GM13977 (cell line): ENCODE results near the gene GIT2.
A peak's percentile ranks its signal among the peaks of the same experiment; 100 is the strongest.

ENCODE experiments used
- DNase-seq: peaks from one replicate; pipeline ENCODE4 v3.0.0; 2012; ENCODE audit warnings: low spot score
- CTCF ChIP-seq: IDR thresholded peaks from 2 replicates; pipeline ENCODE4 v1.5.1; 2012; ENCODE audit warnings: mild to moderate bottlenecking, control low read depth; ENCODE audit not compliant: insufficient read depth; ENCODE audit errors: extremely low read depth, missing control alignments
- in situ Hi-C: fragments of 300-500 bp; cut with MboI; formaldehyde crosslinking; loops from one replicate; pipeline ENCODE4 v1.12.0; 2022; ENCODE audit warnings: low sequenced_read_pairs, low pct_unique_long_range_greater_than_20kb, mixed read lengths, inconsistent platforms; ENCODE audit not compliant: unreplicated experiment

GIT2 gene

DNA sequence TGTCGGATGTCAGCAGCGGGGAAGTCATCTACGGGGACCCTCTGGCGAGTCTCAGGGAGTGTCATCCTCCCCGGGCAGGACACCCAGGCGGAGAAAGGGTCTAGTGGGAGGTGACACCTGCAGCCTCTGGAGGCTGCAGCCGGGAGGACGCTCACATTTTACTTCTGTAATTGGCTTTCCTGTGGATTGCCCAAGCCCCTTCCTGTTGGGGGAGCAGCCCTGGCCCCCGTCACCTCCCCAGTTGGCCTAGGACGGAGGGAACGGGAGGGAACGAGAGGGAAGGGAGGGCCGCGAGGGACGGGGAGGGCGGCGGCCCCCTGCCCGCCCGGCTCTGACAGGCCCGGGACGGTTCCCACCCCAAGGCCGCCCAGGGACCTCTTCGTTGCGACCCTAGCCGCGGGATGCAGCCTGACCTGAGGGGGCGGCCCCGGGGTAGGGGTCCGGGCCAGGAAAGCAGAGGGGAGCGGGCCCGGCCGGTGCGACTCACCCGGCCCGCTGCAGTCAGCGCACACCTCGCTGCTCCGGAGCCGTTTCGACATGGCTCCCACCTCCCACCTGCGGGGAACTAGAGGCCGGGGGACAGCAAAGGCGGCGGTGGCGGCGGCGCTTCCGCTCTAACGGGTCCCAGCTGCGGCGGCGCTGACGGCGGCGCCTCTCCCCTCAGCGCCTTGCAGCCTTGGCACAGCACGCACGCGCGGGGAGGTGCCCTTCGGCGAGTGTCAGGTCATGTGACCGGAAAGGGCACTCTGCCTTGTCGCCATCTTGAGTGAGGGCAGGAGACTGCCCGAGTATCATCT lies at the start of gene GIT2:
Gene GIT2, minus strand, starts transcription at position 683 of the 797 bp plus-strand sequence. Its CDS starts 144 bp downstream, at position 539.
- peak; percentile 95 for DNase-seq
- no peak for TF ChIP-seq CTCF
- in situ Hi-C loops = no loop called here

GRCh38 chr12:110042264-110042663 lies 46.1 kb upstream of the GIT2 start:
- DNase-seq = no peak
- in situ Hi-C loops = no loop called here
- no peak for TF ChIP-seq CTCF

DNA sequence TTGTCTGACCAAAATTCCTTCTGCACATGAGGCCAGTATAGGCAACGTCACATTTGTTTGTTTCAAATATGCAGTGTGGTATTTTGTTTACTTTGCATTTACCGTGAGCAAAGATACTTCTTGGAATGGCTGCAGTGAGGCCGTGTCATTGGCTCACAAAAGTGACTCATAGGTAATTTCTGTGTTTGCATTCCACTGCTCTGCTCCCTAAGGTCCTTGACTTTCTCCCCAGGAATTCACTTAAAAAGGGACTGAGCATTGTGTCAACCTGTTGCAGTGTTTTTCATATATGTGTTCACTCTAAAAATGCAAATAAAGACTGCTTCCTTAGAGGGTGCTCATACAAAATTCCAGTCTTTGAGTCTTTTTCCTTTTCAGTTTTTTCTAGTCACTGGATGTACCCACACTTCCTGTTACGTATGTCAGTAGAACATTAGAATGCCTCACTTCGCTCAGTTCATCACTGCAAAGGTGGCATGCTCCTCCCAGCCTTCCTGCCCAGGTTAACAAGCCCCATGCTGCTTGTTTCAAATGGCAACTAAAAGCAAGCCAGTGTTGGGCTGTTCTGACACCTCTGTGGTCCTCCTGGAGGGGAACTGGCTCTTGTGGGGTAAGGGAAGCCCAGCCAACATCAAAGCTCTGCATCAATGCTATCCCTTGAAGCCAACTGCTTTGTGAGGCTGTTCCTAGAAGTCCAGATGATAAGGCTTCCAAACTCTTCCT lies 43.1 kb upstream of the GIT2 start:
- in situ Hi-C loops = no loop called here
- no peak for TF ChIP-seq CTCF
- DNase-seq = no peak

GRCh38 chr12:110038741-110039084 lies 42.5 kb upstream of the GIT2 start:
- no peak for DNase-seq
- in situ Hi-C loops = no loop called here
- TF ChIP-seq CTCF = no peak

GRCh38 chr12:110037315-110037714 lies 41.1 kb upstream of the GIT2 start:
- no peak for DNase-seq
- no peak for TF ChIP-seq CTCF
- in situ Hi-C loops = no loop called here

GRCh38 chr12:110035534-110036104 lies 39.5 kb upstream of the GIT2 start:
- in situ Hi-C loops = no loop called here
- TF ChIP-seq CTCF = no peak
- no peak for DNase-seq
